K562 (cell line): ENCODE measurements around the gene LRRC3B. TPM values are rescaled to one million over a fixed set of nuclear protein-coding genes. Genes with fewer than 3 reads are reported as not detected.

ENCODE experiments used
- ATAC-seq: fragments of 200-7000 bp; cut with Tn5 transposase; 3 replicates; pipeline ENCODE4 v1.9.1; 2020; ENCODE audit warnings: moderate library complexity
- BruUV-seq: library from RNA; stranded (reverse); fragments of 400-500 nt; replicated peaks from 2 replicates; lab custom pipeline; 2021; lab: Mats Ljungman, UMichigan
- CTCF ChIA-PET: fragments of 300-600 bp; formaldehyde crosslinking; extraction: SDS; loops from one replicate; lab custom pipeline; 2021; ENCODE audit warnings: low intra/inter-chr PET ratio; lab: Yijun Ruan, JAX
- POLR2A ChIA-PET: fragments of 300-600, 350-650 bp; sonication (Branson Sonifier 250); formaldehyde crosslinking; extraction: SDS; loops from one replicate; lab custom pipeline; 2021; ENCODE audit warnings: antibody characterized with exemption, inconsistent platforms; lab: Yijun Ruan, JAX
- DNase-seq, 4 experiments: peaks; one replicate each; pipeline versions ENCODE4 v3.0.0 to v3.0.0-alpha.2; 2011 to 2018; ENCODE audit warnings: low spot score in 3 of 4, mixed read lengths in 3 of 4; ENCODE audit errors: extremely low read depth in 1 of 4
- FAIRE-seq: peaks from 2 replicates; lab custom pipeline; 2011; peaks lifted over from hg19 to GRCh38; lab: Jason Lieb, UNC
- H2AFZ ChIP-seq: 2 replicates; pipeline ENCODE4 v1.6.0; 2011; ENCODE audit warnings: low read depth, low read length, control low read depth, inconsistent platforms
- H3K27ac ChIP-seq: fragments of 200-600 bp; 3 replicates; pipeline ENCODE4 v1.8.0; 2011; ENCODE audit warnings: low read depth, mild to moderate bottlenecking, control low read depth, inconsistent platforms, low read length, moderate library complexity, mixed read lengths; ENCODE audit errors: extremely low read depth
- H3K27me3 ChIP-seq, 2 experiments: fragments of 300-600 bp in 1 of 2; 2 replicates in 1 of 2; 3 replicates in 1 of 2; pipeline versions ENCODE4 v1.6.0 to v1.8.0; 2011; ENCODE audit warnings: inconsistent platforms in 2 of 2, low read length in 2 of 2, mild to moderate bottlenecking in 1 of 2, mixed read lengths in 1 of 2, moderate library complexity in 1 of 2; ENCODE audit not compliant: control insufficient read depth in 2 of 2, insufficient read depth in 2 of 2
- H3K36me3 ChIP-seq: fragments of 300-600 bp; 3 replicates; pipeline ENCODE4 v1.8.0; 2011; ENCODE audit warnings: mild to moderate bottlenecking, low read length, inconsistent platforms; ENCODE audit not compliant: control insufficient read depth, insufficient read depth
- H3K4me1 ChIP-seq, 2 experiments: fragments of 200-600 bp in 1 of 2; replicated peaks in 1 of 2; 2 replicates in 1 of 2; 3 replicates in 1 of 2; pipeline versions ENCODE4 v1.5.1 to v1.8.0; 2011; ENCODE audit warnings: inconsistent platforms in 2 of 2, low read length in 2 of 2, mild to moderate bottlenecking in 1 of 2, mixed read lengths in 1 of 2, moderate library complexity in 1 of 2; ENCODE audit not compliant: control insufficient read depth in 2 of 2, insufficient read depth in 2 of 2
- H3K4me2 ChIP-seq: 2 replicates; pipeline ENCODE4 v1.6.1; 2011; ENCODE audit warnings: low read length, control low read depth, inconsistent platforms, mixed read lengths; ENCODE audit not compliant: insufficient read depth
- H3K4me3 ChIP-seq: fragments of 200-600 bp; sonication (generic), shearing (Covaris generic); 2 replicates; pipeline ENCODE4 v1.5.1; 2016; ENCODE audit warnings: control low read depth, inconsistent platforms
- H3K79me2 ChIP-seq: fragments of 200-600 bp; 3 replicates; pipeline ENCODE4 v1.8.0; 2011; ENCODE audit warnings: low read length, inconsistent platforms; ENCODE audit not compliant: control insufficient read depth, insufficient read depth
- H3K9ac ChIP-seq, 2 experiments: 2 replicates each; pipeline versions ENCODE4 v1.6.0 to v1.6.1; 2011; ENCODE audit warnings: low read depth in 2 of 2, low read length in 2 of 2, control low read depth in 1 of 2, inconsistent platforms in 1 of 2, mild to moderate bottlenecking in 1 of 2, mixed read lengths in 1 of 2; ENCODE audit not compliant: insufficient read depth in 1 of 2
- H3K9me1 ChIP-seq: one replicate; pipeline ENCODE4 v1.6.0; 2011; ENCODE audit warnings: inconsistent platforms, mild to moderate bottlenecking, low read length, moderate library complexity; ENCODE audit not compliant: control insufficient read depth, insufficient read depth
- H3K9me3 ChIP-seq: replicated peaks from 2 replicates; pipeline ENCODE4 v1.5.1; 2011; ENCODE audit warnings: low read depth, low read length, inconsistent platforms; ENCODE audit not compliant: control insufficient read depth, insufficient read depth
- H4K20me1 ChIP-seq: replicated peaks from 2 replicates; pipeline ENCODE4 v1.6.1; 2011; ENCODE audit warnings: low read length, inconsistent platforms, mixed read lengths; ENCODE audit not compliant: control insufficient read depth, insufficient read depth
- HNRNPUL1 ChIP-seq: fragments of 200-400 bp; formaldehyde crosslinking; IDR thresholded peaks from 2 replicates; pipeline ENCODE4 v1.6.1; 2017; ENCODE audit warnings: low read length
- NCOA6 ChIP-seq: fragments of 450-650 bp; IDR thresholded peaks from 2 replicates; pipeline ENCODE4 v1.6.1; 2017; ENCODE audit warnings: mild to moderate bottlenecking
- PYGO2 ChIP-seq: fragments of 450-650 bp; IDR thresholded peaks from 2 replicates; pipeline ENCODE4 v1.6.1; 2016; ENCODE audit warnings: mild to moderate bottlenecking, missing genetic modification characterization, moderate library complexity, missing compliant biosample characterization
- SREBF2 ChIP-seq: sonication (generic); formaldehyde crosslinking; IDR thresholded peaks from 2 replicates; pipeline ENCODE4 v1.4.0; 2020; ENCODE audit warnings: mild to moderate bottlenecking, missing genetic modification reagents
- SRSF9 ChIP-seq: fragments of 200-400 bp; formaldehyde crosslinking; IDR thresholded peaks from 2 replicates; pipeline ENCODE4 v1.6.1; 2017; ENCODE audit warnings: low read depth, low read length, borderline replicate concordance
- ZNF431 ChIP-seq: sonication (generic); formaldehyde crosslinking; IDR thresholded peaks from 2 replicates; pipeline ENCODE4 v1.8.0; 2022; ENCODE audit warnings: mild to moderate bottlenecking, missing genetic modification reagents
- WGBS: fragments of 100-300 bp; shearing (Covaris generic); methylation state at CpG from one replicate; pipeline ENCODE4 v1.1.6; 2016; ENCODE audit warnings: low coverage, mixed read lengths; ENCODE audit not compliant: insufficient coverage; ENCODE audit errors: missing lambda C conversion rate; 5-methylcytosine and 5-hydroxymethylcytosine counted together
- in situ Hi-C: fragments of 300-500 bp; cut with MboI; formaldehyde crosslinking; loops from 4 replicates; pipeline ENCODE4 v1.15.0; 2018; ENCODE audit warnings: inconsistent platforms, mixed read lengths
- intact Hi-C: fragments of 100-400 bp; cut with micrococcal nuclease; formaldehyde crosslinking; loops from 2 replicates; pipeline ENCODE4 v1.14.2; 2022
- polyA plus RNA-seq, 8 experiments: library from polyadenylated mRNA; depleted of rRNA in 4 of 8; stranded (reverse) in 5 of 8; unstranded in 3 of 8; fragments of >200 nt; fragmentation: Nextera tagmentation in 2 of 8; fragmentation: Illumina TruSeq in 1 of 8; extraction: Ambion mirVana in 2 of 8; extraction: Trizol in 1 of 8; gene quantifications; 2 replicates each; pipeline versions ENCODE4 v1.2.1 to v1.2.3, GENCODE V29; 2011 to 2014; ENCODE audit warnings: inconsistent platforms in 1 of 8, missing spikeins in 1 of 8
- total RNA-seq, 7 experiments: library from RNA; depleted of rRNA in 6 of 7; stranded (reverse); fragments of >200 nt in 6 of 7; fragmentation: Illumina TruSeq in 2 of 7; extraction: Trizol in 2 of 7; gene quantifications; 2 replicates each; pipeline versions ENCODE4 v1.2.1 to v1.2.3, GENCODE V29; 2011 to 2021; ENCODE audit warnings: low replicate concordance in 1 of 7

The LRRC3B gene
- total and polyA plus RNA-seq, 9 of the 15 experiments (the other 6 are each of a cell fraction or from before 2014, with no cell fraction given): under 0.01 to 0.33 TPM; not detected in 7

GRCh38 chr3:26719134-26719533, 96.6 kb downstream of the LRRC3B start:
- no peak overlapping the region for H3K9ac ChIP-seq
- no peaks in the 10 kb centered on the region for H3K79me2 ChIP-seq
- no peaks in the 10 kb centered on the region for H3K36me3 ChIP-seq
- H3K27me3 ChIP-seq: no peaks in the 10 kb centered on the region
- BruUV-seq: no TSS peak
- H4K20me1 ChIP-seq: no peaks in the 10 kb centered on the region
- H3K4me1 ChIP-seq: no peaks in the 10 kb centered on the region
- peaks cover 2% of the 10 kb centered on the region; the same call in 1 of the 2 replicates for H3K9me3 ChIP-seq
- DNase-seq: no peak
- intact Hi-C loops: no loop called here
- no peak for TF ChIP-seq SRSF9
- no peak for TF ChIP-seq ZNF431
- no peak for TF ChIP-seq HNRNPUL1
- TF ChIP-seq, all 486 proteins: peak for 0
- ChIA-PET CTCF (no interaction called here), POLR2A (no interaction called here)
- in situ Hi-C loops: no loop called here
- Histone ChIP-seq H3K4me2 (no peak overlapping the region), H3K27ac (no peak overlapping the region), H3K4me3 (no peak overlapping the region), H3K9me1 (no peaks in the 10 kb centered on the region), H2AFZ (no peak overlapping the region)
- 0% methylated on average over 4 of the region's 4 CpGs for WGBS
- ATAC-seq: no peak
- no peak for FAIRE-seq

- H3K4me1 ChIP-seq: no peaks in the 10 kb centered on the region
- no peak for DNase-seq
Observed at GRCh38 chr3:26721047-26721446, 98.5 kb downstream of the LRRC3B start.

More at GRCh38 chr3:26721047-26721446, 98.5 kb downstream of the LRRC3B start:
- no peaks in the 10 kb centered on the region for H3K9me1 ChIP-seq
- no peak overlapping the region for H3K4me3 ChIP-seq
- no peaks in the 10 kb centered on the region for H3K79me2 ChIP-seq
- ChIA-PET CTCF (no interaction called here), POLR2A (no interaction called here)
- FAIRE-seq: no peak
- H3K36me3 ChIP-seq: no peaks in the 10 kb centered on the region
- no peaks in the 10 kb centered on the region for H4K20me1 ChIP-seq
- no peak overlapping the region for H3K4me2 ChIP-seq
- no peaks in the 10 kb centered on the region for H3K27me3 ChIP-seq
- BruUV-seq: no TSS peak
- intact Hi-C loops (no loop called here), in situ Hi-C loops (no loop called here)
- TF ChIP-seq NCOA6 (no peak), SREBF2 (no peak), PYGO2 (tag) (no peak)
- no peak overlapping the region for H3K9ac ChIP-seq
- 0% methylated on average over 2 of the region's 2 CpGs for WGBS
- H3K27ac ChIP-seq: no peak overlapping the region
- ATAC-seq: no peak
- H2AFZ ChIP-seq: no peak overlapping the region
- H3K9me3 ChIP-seq: peaks cover 2% of the 10 kb centered on the region; the same call in 1 of the 2 replicates
